ENCODE results near the gene UBE2F. TPM values are rescaled to one million over a fixed set of nuclear protein-coding genes. Genes with fewer than 3 reads are reported as not detected.

UBE2F gene
- total and polyA plus RNA-seq, 9 of the 15 experiments (the other 6 are each of a cell fraction or from before 2014, with no cell fraction given) = 18.1 to 88.1 (median 53.0) TPM

- TF ChIP-seq FOXK2 (conservative IDR thresholded peaks at IDR 0.05 in 1 of 2, IDR thresholded peaks at IDR 0.05 in 1 of 2; ENCODE audit: low read depth in 2 of 2) = peak in 1 of 2 experiments; percentile 33; a peak in 1 of 4 replicates
- TF ChIP-seq ZNF174 (CRISPR knock-in tag; IDR thresholded peaks at IDR 0.05) = no peak
- TF ChIP-seq CLOCK (CRISPR knock-in tag; IDR thresholded peaks at IDR 0.05; ENCODE audit: borderline replicate concordance) = no peak
- no peak for TF ChIP-seq CHD1 (IDR thresholded peaks at IDR 0.05; ENCODE audit: low read length)
- no peak; the same call in 1 of the 2 replicates for TF ChIP-seq POLR2H (tag; IDR thresholded peaks at IDR 0.05; ENCODE audit: low read depth)
- no peak for TF ChIP-seq ZNF764 (CRISPR knock-in tag; IDR thresholded peaks at IDR 0.05; ENCODE audit: low read depth)
- no peak for TF ChIP-seq ZNF407 (IDR thresholded peaks at IDR 0.05; ENCODE audit: low read depth)
- peak; percentile 66; the same call in 1 of the 2 replicates for TF ChIP-seq PHF8 (IDR thresholded peaks at IDR 0.05; ENCODE audit: borderline replicate concordance, low read length)
- TF ChIP-seq DMBX1 (CRISPR knock-in tag; IDR thresholded peaks at IDR 0.05; ENCODE audit: borderline replicate concordance) = no peak
- TF ChIP-seq PTRF (tag; IDR thresholded peaks at IDR 0.05) = no peak
- TF ChIP-seq KDM1A (IDR thresholded peaks at IDR 0.05) = no peak
- no peak for TF ChIP-seq GATAD2A (IDR thresholded peaks at IDR 0.05)
- no peak for TF ChIP-seq SIRT6 (IDR thresholded peaks at IDR 0.05; ENCODE audit: low read depth, low read length)
- TF ChIP-seq ZZZ3 (IDR thresholded peaks at IDR 0.05) = no peak
- TF ChIP-seq ELK1 (CRISPR knock-in tag; IDR thresholded peaks at IDR 0.05) = no peak
These were observed at the start of gene UBE2F (continued) for GRCh38 chr2:237966565-237967462.

Data from K562 (cell line).